Measurements from ENCODE around the gene GPC6.

The GPC6 gene

GRCh38 chr13:94317063-94317491 is 1090.5 kb downstream of the GPC6 start:
- no peak for TF ChIP-seq CTCF (conservative IDR thresholded peaks at IDR 0.05; ENCODE audit: low read depth, low read length)
- Histone ChIP-seq H3K4me3 (IDR thresholded peaks at IDR 0.05; ENCODE audit: insufficient read depth, low read depth, low read length) (no peak overlapping the region), H3K9ac (no peak overlapping the region), H4K20me1 (ENCODE audit: insufficient read depth) (no peaks in the 10 kb centered on the region), H3K4me1 (ENCODE audit: low read depth, poor library complexity, severe bottlenecking) (peaks cover 70% of the 10 kb centered on the region), H3K4me2 (peak overlapping the region; percentile 13; the same call in 1 of the 2 replicates), H2AFZ (ENCODE audit: low read depth) (no peak overlapping the region), H3K27ac (no peak overlapping the region), H3K36me3 (ENCODE audit: insufficient read depth) (no peaks in the 10 kb centered on the region), H3K79me2 (ENCODE audit: insufficient read depth, low read depth) (no peaks in the 10 kb centered on the region), H3K27me3 (ENCODE audit: insufficient read depth, low read depth) (no peaks in the 10 kb centered on the region)

GRCh38 chr13:94318418-94318817 is 1091.8 kb downstream of the GPC6 start:
- Histone ChIP-seq H4K20me1 (ENCODE audit: insufficient read depth) (no peaks in the 10 kb centered on the region), H3K9ac (no peak overlapping the region), H3K36me3 (ENCODE audit: insufficient read depth) (no peaks in the 10 kb centered on the region), H3K27ac (no peak overlapping the region), H3K79me2 (ENCODE audit: insufficient read depth, low read depth) (no peaks in the 10 kb centered on the region), H3K4me3 (IDR thresholded peaks at IDR 0.05; ENCODE audit: insufficient read depth, low read depth, low read length) (no peak overlapping the region), H3K4me1 (ENCODE audit: low read depth, poor library complexity, severe bottlenecking) (peaks cover 60% of the 10 kb centered on the region), H2AFZ (ENCODE audit: low read depth) (no peak overlapping the region), H3K27me3 (ENCODE audit: insufficient read depth, low read depth) (no peaks in the 10 kb centered on the region), H3K4me2 (peak overlapping the region; percentile 59)
- TF ChIP-seq CTCF (conservative IDR thresholded peaks at IDR 0.05; ENCODE audit: low read depth, low read length): no peak

GRCh38 chr13:94319501-94319900 is 1092.9 kb downstream of the GPC6 start:
- Histone ChIP-seq H3K36me3 (ENCODE audit: insufficient read depth) (no peaks in the 10 kb centered on the region), H3K27ac (no peak overlapping the region), H3K4me1 (ENCODE audit: low read depth, poor library complexity, severe bottlenecking) (peaks cover 49% of the 10 kb centered on the region), H4K20me1 (ENCODE audit: insufficient read depth) (no peaks in the 10 kb centered on the region), H3K9ac (no peak overlapping the region), H3K4me2 (peak overlapping the region; percentile 59), H3K4me3 (IDR thresholded peaks at IDR 0.05; ENCODE audit: insufficient read depth, low read depth, low read length) (no peak overlapping the region), H2AFZ (ENCODE audit: low read depth) (no peak overlapping the region), H3K27me3 (ENCODE audit: insufficient read depth, low read depth) (no peaks in the 10 kb centered on the region), H3K79me2 (ENCODE audit: insufficient read depth, low read depth) (no peaks in the 10 kb centered on the region)
- TF ChIP-seq CTCF (conservative IDR thresholded peaks at IDR 0.05; ENCODE audit: low read depth, low read length): no peak

GRCh38 chr13:94322925-94323763 is 1096.5 kb downstream of the GPC6 start:
- Histone ChIP-seq H2AFZ (ENCODE audit: low read depth) (no peak overlapping the region), H3K4me2 (no peak overlapping the region), H3K27me3 (ENCODE audit: insufficient read depth, low read depth) (no peaks in the 10 kb centered on the region), H3K36me3 (ENCODE audit: insufficient read depth) (no peaks in the 10 kb centered on the region), H3K4me3 (IDR thresholded peaks at IDR 0.05; ENCODE audit: insufficient read depth, low read depth, low read length) (no peak overlapping the region), H3K79me2 (ENCODE audit: insufficient read depth, low read depth) (no peaks in the 10 kb centered on the region), H3K27ac (no peak overlapping the region), H4K20me1 (ENCODE audit: insufficient read depth) (no peaks in the 10 kb centered on the region), H3K9ac (no peak overlapping the region), H3K4me1 (ENCODE audit: low read depth, poor library complexity, severe bottlenecking) (peaks cover 43% of the 10 kb centered on the region)
- no peak for TF ChIP-seq CTCF (conservative IDR thresholded peaks at IDR 0.05; ENCODE audit: low read depth, low read length)
